ENCODE results near the gene PKP3.

PKP3 gene

DNA sequence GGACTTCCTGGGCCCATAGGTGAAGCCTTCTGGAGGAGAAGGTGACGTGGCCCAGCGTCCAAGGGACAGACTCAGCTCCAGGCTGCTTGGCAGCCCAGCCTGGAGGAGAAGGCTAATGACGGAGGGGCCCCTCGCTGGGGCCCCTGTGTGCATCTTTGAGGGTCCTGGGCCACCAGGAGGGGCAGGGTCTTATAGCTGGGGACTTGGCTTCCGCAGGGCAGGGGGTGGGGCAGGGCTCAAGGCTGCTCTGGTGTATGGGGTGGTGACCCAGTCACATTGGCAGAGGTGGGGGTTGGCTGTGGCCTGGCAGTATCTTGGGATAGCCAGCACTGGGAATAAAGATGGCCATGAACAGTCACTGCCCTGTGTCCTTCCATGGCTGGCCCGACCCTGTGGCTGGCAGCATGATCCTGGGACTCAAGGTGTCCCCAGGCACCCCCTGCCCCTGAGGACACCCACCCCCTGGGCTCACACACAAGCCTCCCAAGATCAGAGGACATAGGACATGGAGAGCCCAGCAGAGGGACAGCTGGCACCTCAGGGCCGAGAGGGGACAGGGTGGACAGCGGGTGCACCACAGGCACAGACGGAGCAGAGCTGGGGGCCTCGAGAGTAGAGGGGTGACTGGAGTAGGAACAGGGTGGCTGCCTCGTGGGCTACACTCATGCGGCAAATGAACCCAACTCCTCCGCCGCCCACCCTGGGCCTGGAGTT, 10.7 kb downstream of the PKP3 start (continued):
- TF ChIP-seq ZFP30 (CRISPR knock-in tag; IDR thresholded peaks at IDR 0.05) = no peak
- TF ChIP-seq ZC3H10 (CRISPR knock-in tag; IDR thresholded peaks at IDR 0.05) = no peak
- no peak for TF ChIP-seq ISL1 (CRISPR knock-in tag; IDR thresholded peaks at IDR 0.05)

DNA sequence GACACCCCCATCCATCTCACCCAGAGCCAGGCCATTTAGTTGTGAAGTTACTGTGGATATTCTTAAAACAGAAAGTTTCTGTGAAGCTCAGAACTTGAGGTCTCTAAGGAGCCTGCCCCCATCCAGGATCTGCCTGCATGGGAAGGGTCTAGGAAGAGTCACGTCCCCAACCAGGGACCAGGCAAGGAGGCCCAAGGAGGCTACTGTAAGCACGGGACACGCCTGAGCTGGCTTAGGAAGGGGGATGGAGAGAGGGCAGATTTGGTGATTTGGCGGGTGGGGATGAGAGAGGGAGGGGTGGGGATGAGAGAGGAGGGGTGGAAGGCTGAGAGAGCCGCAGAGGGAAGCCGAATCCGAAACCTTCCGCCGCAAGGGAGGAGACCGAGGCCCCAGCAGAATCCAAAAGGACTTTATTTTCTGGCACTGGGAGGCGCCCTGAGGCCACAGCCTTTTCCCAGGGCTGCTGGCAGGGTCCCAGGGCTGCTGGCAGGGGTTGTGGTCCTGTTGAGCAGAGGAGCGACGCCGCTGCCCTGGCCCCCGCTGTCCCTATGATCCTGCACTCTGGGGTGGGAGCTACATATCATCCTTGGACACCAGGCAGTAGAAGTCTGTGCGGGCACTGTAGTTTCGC, 11.4 kb downstream of the PKP3 start:
- TF ChIP-seq, protein P1, sequence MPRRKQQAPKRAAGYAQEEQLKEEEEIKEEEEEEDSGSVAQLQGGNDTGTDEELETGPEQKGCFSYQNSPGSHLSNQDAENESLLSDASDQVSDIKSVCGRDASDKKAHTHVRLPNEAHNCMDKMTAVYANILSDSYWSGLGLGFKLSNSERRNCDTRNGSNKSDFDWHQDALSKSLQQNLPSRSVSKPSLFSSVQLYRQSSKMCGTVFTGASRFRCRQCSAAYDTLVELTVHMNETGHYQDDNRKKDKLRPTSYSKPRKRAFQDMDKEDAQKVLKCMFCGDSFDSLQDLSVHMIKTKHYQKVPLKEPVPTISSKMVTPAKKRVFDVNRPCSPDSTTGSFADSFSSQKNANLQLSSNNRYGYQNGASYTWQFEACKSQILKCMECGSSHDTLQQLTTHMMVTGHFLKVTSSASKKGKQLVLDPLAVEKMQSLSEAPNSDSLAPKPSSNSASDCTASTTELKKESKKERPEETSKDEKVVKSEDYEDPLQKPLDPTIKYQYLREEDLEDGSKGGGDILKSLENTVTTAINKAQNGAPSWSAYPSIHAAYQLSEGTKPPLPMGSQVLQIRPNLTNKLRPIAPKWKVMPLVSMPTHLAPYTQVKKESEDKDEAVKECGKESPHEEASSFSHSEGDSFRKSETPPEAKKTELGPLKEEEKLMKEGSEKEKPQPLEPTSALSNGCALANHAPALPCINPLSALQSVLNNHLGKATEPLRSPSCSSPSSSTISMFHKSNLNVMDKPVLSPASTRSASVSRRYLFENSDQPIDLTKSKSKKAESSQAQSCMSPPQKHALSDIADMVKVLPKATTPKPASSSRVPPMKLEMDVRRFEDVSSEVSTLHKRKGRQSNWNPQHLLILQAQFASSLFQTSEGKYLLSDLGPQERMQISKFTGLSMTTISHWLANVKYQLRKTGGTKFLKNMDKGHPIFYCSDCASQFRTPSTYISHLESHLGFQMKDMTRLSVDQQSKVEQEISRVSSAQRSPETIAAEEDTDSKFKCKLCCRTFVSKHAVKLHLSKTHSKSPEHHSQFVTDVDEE (CRISPR knock-in tag; IDR thresholded peaks at IDR 0.05) = no peak
- TF ChIP-seq ZC3H10 (CRISPR knock-in tag; IDR thresholded peaks at IDR 0.05) (no peak), ZNF8 (CRISPR knock-in tag; IDR thresholded peaks at IDR 0.05) (no peak), TOX (CRISPR knock-in tag; IDR thresholded peaks at IDR 0.05; ENCODE audit: borderline replicate concordance) (no peak), ZNF565 (CRISPR knock-in tag; conservative IDR thresholded peaks at IDR 0.05; ENCODE audit: low read depth) (no peak), ZNF70 (CRISPR knock-in tag; IDR thresholded peaks at IDR 0.05) (no peak), RARB (CRISPR knock-in tag; IDR thresholded peaks at IDR 0.05) (no peak), ZFP3 (CRISPR knock-in tag; IDR thresholded peaks at IDR 0.05) (no peak), ISL1 (CRISPR knock-in tag; IDR thresholded peaks at IDR 0.05) (no peak), ESRRG (CRISPR knock-in tag; IDR thresholded peaks at IDR 0.05) (no peak), PPARA (CRISPR knock-in tag; IDR thresholded peaks at IDR 0.05; ENCODE audit: borderline replicate concordance) (no peak), CSDC2 (CRISPR knock-in tag; IDR thresholded peaks at IDR 0.05) (no peak), BACH2 (CRISPR knock-in tag; IDR thresholded peaks at IDR 0.05; ENCODE audit: borderline replicate concordance) (no peak)
- TF ChIP-seq, protein P2, sequence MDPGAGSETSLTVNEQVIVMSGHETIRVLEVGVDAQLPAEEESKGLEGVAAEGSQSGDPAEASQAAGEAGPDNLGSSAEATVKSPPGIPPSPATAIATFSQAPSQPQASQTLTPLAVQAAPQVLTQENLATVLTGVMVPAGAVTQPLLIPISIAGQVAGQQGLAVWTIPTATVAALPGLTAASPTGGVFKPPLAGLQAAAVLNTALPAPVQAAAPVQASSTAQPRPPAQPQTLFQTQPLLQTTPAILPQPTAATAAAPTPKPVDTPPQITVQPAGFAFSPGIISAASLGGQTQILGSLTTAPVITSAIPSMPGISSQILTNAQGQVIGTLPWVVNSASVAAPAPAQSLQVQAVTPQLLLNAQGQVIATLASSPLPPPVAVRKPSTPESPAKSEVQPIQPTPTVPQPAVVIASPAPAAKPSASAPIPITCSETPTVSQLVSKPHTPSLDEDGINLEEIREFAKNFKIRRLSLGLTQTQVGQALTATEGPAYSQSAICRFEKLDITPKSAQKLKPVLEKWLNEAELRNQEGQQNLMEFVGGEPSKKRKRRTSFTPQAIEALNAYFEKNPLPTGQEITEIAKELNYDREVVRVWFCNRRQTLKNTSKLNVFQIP (CRISPR knock-in tag; IDR thresholded peaks at IDR 0.05; ENCODE audit: borderline replicate concordance, low read depth) = no peak
- TF ChIP-seq, protein P3, sequence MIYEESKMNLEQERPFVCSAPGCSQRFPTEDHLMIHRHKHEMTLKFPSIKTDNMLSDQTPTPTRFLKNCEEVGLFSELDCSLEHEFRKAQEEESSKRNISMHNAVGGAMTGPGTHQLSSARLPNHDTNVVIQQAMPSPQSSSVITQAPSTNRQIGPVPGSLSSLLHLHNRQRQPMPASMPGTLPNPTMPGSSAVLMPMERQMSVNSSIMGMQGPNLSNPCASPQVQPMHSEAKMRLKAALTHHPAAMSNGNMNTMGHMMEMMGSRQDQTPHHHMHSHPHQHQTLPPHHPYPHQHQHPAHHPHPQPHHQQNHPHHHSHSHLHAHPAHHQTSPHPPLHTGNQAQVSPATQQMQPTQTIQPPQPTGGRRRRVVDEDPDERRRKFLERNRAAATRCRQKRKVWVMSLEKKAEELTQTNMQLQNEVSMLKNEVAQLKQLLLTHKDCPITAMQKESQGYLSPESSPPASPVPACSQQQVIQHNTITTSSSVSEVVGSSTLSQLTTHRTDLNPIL (CRISPR knock-in tag; IDR thresholded peaks at IDR 0.05; ENCODE audit: low read depth) = no peak
- TF ChIP-seq, protein P4, sequence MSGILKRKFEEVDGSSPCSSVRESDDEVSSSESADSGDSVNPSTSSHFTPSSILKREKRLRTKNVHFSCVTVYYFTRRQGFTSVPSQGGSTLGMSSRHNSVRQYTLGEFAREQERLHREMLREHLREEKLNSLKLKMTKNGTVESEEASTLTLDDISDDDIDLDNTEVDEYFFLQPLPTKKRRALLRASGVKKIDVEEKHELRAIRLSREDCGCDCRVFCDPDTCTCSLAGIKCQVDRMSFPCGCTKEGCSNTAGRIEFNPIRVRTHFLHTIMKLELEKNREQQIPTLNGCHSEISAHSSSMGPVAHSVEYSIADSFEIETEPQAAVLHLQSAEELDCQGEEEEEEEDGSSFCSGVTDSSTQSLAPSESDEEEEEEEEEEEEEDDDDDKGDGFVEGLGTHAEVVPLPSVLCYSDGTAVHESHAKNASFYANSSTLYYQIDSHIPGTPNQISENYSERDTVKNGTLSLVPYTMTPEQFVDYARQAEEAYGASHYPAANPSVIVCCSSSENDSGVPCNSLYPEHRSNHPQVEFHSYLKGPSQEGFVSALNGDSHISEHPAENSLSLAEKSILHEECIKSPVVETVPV (CRISPR knock-in tag; IDR thresholded peaks at IDR 0.05) = no peak
- no peak for ATAC-seq

DNA sequence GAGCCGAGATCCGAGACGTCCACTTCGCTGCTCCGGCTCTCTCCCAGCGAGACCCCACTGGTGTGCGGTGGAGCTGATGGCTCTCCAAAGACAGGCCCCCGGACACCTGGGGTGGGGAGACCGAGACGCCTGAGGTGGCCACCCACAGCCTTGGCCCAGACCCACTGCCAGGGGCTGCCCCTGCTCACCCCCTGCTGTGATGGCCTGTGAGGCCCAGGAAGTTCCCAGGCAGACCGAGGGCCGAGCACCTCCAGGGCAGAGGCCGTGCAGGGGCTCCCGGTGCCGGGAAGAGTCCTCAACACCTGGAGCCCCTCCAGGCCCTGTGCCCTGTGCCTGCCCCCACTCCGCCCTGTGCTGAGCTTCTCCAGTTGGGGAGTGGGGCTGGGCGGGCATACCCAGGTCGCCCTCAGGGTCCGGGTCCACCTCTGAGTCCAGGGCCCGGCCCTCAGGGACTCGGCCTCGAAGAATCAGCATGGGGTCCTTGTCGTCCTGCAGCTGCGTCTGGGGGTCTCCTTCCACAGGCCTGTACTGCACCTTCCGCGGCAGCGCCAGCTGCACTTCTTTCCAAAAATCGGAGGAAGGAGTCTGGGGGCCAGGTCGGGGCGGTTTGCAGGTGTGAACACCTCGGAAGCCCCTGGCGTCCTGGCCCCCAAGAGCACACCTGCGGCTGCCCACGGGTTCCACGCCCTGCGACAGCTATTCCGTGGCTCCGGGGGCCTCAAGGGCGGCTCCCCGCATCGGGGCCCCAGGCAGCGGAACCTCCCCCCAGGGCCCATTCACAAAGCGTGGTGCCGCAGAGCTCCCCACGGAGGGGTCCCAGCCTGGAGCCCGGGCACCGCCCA, 12.2 kb downstream of the PKP3 start:
- TF ChIP-seq ZFP3 (CRISPR knock-in tag; IDR thresholded peaks at IDR 0.05) (no peak), TCF4 (CRISPR knock-in tag; IDR thresholded peaks at IDR 0.05; ENCODE audit: borderline replicate concordance) (no peak), ZNF8 (CRISPR knock-in tag; IDR thresholded peaks at IDR 0.05) (no peak), BACH2 (CRISPR knock-in tag; IDR thresholded peaks at IDR 0.05; ENCODE audit: borderline replicate concordance) (no peak), ISL1 (CRISPR knock-in tag; IDR thresholded peaks at IDR 0.05) (no peak), ZFP30 (CRISPR knock-in tag; IDR thresholded peaks at IDR 0.05) (no peak)
- TF ChIP-seq, protein P1 (CRISPR knock-in tag; IDR thresholded peaks at IDR 0.05) = no peak
- TF ChIP-seq, protein P2 (CRISPR knock-in tag; IDR thresholded peaks at IDR 0.05; ENCODE audit: borderline replicate concordance, low read depth) = no peak
- peak; percentile 4; the same call in 1 of the 3 replicates for ATAC-seq

All from SK-N-SH treated with all-trans-retinoic acid at 6 μM for 48 hours (cell line).